Forelimb muscle (tissue), 1 donor: ENCODE results near the gene CROCC. TPM values are rescaled to one million over a fixed set of nuclear protein-coding genes. Genes with fewer than 3 reads are reported as not detected.
"Not testable (repeated sequence)": the region's sequence is repeated elsewhere in the genome, so short reads cannot be mapped to it uniquely, and the experiment has no call there.

Source experiments
- DNase-seq: peaks from one replicate; pipeline ENCODE4 v3.0.0-alpha.2; 2013; ENCODE audit warnings: low read depth
- polyA plus RNA-seq: library from polyadenylated mRNA; unstranded; fragments of 120-200 nt; gene quantifications from one replicate; pipeline ENCODE4 v1.2.1, GENCODE V29; 2013; ENCODE audit not compliant: insufficient read length

The CROCC gene
- polyA plus RNA-seq, 1 donor: 22.9 TPM

GRCh38 chr1:16897653-16898052, 24.1 kb upstream of the CROCC start:
- DNase-seq: not testable (repeated sequence)

GRCh38 chr1:16898298-16898697, 23.4 kb upstream of the CROCC start:
- DNase-seq: not testable (repeated sequence)

- not testable (repeated sequence) for DNase-seq
These were observed 22.7 kb upstream of the CROCC start for GRCh38 chr1:16899020-16899419.

DNA sequence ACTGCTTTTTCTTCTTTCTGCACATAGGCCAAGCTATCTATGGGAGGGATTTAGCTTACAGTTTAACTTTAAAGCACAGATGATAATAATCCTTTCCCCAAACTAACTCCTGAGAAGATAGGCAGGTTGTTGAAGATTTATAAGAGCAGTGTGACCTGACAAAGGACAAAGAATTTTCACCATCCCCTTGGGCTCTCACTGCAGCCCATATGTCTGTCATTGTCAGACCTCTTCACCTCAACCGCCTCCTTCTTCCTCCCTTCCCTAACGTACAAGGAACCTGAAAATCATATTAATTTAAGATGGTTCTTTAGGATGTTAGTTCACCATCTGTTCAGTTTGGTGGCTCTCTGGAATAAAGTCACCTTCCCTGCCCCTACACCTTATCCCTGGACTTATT, 21.0 kb upstream of the CROCC start:
- DNase-seq: no peak

DNA sequence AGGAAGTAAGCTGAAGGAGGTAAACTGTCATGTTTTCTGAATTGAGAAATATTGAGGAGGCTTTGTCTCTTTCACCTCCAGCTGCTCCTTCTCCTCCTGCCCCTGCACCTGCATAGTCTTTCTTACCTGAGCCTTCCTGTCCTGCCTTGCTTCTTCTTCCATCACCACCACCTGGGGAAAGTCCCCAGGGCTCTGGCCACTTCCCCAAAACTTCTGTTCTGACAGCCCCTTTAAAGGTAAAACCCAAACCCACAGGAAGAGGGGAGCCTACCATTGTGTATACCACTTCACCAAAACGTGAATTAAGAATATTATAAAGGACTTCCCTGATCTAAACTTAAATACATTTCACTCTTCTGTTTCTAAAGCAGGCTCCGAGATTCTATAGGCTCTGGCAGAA, 20.4 kb upstream of the CROCC start:
- DNase-seq: not testable (repeated sequence)

GRCh38 chr1:16903054-16903453, 18.7 kb upstream of the CROCC start:
- no peak for DNase-seq

DNA sequence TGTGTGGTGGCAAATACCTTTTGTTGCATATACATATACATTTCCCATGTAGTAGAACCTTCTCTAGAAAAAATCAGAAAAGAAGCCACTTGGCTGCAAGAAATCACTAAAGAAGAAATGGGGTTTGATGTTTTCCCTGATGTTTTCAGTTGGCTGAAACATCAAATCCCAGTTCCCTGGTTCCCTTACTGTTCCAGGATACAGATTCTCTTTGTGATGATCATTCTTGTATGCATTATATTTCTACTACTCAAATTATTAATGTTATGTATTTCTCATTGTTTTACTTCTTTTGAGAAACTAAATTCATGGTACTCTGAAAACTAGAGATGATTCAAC, 18.3 kb upstream of the CROCC start:
- no peak for DNase-seq

GRCh38 chr1:16904560-16905109, 17.1 kb upstream of the CROCC start:
- DNase-seq: peak; percentile 99

- peak; percentile 78 for DNase-seq
These were observed 16.4 kb upstream of the CROCC start for GRCh38 chr1:16905110-16905867.

- DNase-seq: no peak
These were observed 15.6 kb upstream of the CROCC start for GRCh38 chr1:16905868-16906702.

DNA sequence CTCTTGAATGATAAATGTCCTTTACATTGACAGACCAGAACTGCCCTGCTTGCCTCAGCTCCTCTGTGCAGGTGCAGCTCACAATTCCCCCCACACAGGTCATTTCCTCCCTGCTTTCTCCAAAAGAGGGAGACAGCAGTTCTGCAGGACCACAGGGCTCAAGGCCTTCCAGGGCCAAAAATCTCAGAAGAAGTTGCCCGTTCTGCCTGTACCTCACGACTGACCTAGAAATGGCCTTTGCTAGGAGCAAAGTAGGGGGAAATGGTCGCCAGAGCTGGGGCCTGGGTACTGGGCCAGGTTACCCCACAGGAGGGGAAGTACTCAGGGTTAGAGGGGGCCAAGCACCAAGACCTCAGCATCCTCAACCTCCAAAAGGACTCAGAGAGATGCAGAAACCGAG, 14.9 kb upstream of the CROCC start:
- no peak for DNase-seq

DNA sequence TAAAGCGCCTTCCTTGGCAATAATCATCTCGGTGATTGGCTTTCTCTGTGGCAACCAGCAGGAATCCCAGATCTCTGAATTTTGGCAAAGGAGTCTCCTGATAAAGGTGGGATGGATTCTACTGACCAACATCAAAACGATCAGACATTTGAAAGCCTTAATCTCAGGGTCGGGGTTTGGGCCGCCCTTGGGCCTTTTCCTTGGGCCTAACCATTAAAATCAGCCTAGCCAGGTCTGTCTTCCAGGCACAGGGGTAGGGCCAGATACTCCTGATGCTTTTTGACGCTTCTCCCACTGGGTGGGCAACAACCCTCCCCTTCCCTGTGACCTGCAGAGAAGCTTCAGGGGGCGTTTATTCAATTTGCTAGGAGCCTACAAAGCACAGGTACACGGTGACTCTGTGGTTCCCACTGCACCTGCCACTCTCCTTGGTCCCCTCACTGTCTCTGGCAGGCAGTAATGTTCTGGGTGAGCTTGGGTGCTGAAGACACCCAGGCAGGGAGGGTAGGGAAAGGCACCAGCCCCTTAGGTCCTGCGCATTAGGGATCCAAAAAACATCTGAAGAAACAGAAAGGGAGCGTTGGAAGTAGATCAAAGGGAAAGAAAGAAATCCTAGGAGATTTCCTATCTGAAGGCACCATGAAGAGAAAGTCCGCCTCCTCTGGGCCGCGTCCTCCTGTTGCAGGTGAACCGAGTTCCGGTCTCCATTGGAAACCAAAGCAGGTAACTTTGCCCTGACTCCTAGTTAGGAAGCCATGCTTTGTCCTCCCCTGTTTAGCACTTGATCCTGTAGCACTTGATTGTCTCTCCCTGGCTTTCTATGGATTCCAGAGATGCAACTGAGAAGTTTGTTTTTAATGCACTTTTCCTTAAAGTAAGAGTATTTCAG, 13.6 kb upstream of the CROCC start:
- no peak for DNase-seq

DNA sequence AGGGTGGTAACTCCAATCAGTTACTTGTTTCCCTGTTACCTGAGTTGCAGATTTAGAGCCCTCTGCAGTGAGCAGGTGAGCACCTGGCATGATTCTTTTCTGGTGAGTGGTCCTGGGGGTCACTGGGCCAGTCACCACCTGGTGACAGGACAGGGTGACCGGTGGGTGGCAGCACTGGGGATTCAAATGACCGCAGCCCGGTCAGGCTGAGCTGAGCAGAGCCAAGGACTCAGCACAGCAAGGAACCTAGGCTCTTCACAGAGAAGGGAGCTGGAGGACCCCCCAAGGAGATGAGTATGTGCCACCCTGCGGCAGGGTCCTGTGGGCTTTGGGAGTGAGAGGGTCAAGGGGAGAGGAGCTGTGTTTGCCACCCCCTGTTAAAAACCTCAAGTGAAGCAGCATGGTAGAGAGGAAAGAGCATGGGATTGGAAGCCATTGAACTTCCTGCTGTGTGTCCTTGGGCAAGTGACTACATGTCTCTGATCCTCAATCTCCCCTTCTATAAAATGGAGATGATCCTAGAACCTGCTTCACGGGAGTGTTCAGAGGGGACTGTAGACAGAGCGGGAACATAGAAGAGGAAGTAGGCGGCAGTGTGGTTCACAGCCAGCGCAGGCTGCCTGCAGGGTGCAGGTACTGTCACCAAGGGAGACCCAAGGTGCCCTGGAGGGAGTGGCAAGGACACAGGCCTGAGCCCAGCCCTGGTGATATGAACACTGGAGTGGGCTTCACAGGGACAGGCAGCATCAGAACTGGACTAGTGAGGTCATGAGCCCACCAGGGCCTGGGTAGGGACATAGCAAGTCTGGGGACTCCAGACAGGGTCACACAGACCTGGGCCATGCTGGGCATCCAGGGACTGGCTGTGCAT, 9.6 kb upstream of the CROCC start:
- DNase-seq: not testable (repeated sequence)

GRCh38 chr1:16912742-16913141, 9.0 kb upstream of the CROCC start:
- DNase-seq: not testable (repeated sequence)

DNA sequence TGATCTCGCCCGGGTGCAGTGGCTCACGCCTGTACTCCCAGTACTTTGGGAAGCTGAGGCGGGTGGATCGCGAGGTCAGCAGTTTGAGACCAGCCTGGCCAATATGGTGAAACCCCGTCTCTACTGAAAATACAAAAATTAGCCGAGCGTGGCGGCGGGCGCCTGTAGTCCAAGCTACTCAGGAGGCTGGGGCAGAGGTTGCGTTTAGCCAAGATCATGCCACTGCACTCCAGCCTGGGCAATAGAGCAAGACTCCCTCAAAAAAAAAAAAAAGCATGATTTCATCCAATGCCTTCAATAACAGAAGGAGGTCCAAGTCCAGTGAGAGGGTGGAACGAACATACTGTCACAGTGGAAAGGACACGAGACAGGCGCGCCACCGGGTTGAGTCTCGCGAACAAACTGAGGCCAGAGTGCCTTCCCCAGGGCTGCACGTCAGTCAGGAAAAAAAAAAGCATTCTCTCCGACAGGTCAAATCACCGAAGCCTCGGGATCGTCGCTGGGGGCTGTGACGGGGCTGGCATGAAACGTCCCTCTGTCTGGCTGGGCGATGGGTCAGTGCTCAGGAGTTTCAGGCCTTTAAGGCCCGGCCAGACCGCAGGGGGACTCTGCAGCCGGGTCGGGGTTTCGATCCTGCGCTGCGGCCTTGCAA, 8.4 kb upstream of the CROCC start:
- DNase-seq: no peak

GRCh38 chr1:16913833-16914662, 7.7 kb upstream of the CROCC start:
- peak; percentile 91 for DNase-seq

DNA sequence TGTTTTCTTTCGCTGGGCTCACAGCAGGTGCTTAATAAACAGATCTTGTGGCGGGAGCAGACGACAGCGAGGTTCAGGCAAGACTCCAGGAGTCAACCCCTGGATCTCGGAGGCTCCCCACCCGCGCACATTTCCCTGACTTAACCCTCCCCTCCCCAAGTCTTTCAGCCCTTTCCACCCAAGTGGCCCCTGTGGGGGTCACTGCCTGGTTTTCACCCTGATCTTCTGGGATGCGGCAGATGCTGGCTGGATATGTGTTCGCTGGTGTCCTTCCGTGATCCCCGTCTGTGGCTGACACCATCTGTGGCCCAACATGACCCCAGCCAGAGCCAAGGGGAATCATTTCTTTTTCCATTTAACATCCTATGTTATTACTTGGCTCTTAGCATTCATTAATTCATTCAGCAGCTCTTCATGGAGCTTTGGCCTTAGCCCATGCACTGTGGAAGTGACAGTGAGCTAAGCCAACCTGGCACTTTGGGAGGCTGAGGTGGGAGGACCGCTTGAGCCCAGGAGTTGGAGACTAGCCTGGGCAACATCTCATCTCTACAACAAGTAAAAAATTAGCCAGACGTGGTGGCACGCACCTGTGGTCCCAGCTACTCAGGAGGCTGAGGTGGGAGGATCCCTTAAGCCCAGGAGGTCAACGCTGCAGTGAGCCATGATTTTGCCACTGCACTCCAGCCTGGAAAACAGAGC, 6.7 kb upstream of the CROCC start:
- DNase-seq: not testable (repeated sequence)

GRCh38 chr1:16915627-16915973, 6.1 kb upstream of the CROCC start:
- no peak for DNase-seq
